Measurements from ENCODE around the gene SLC22A4. TPM values are rescaled to one million over a fixed set of nuclear protein-coding genes. Genes with fewer than 3 reads are reported as not detected.
A peak's percentile ranks its signal among the peaks of the same experiment; 100 is the strongest.

The SLC22A4 gene
- total RNA-seq, 1 donor from 2014 or later, result 1.3 TPM

DNA sequence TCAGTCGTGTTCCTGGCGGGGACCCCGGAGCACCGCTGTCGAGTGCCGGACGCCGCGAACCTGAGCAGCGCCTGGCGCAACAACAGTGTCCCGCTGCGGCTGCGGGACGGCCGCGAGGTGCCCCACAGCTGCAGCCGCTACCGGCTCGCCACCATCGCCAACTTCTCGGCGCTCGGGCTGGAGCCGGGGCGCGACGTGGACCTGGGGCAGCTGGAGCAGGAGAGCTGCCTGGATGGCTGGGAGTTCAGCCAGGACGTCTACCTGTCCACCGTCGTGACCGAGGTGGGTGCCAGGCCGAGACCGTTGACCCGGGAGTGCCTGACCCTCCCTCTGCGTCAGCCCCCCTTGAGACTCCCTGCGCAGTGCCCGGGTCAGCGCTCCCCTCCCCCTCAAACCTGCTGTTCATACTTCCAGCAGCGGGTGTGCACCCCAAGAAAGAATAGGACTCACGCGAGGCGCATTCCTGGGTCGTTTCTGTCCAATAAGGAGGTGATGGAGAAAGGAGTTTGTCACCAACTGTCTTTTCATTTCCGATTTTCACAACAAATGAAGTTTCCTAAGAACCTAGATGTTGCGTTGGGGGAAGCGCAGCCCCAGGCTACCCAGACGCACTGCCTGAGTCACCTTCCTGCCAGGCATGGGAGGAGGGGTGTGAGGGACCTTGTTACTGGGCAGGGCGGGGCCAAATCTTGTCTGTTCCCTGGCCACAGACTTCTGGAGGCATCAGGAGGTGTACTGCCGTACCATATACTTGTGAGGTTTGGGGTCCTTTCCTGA is 722 bp downstream of the SLC22A4 start:
- peaks cover 16% of the 10 kb centered on the region for H3K27me3 Mint-ChIP-seq
- peak overlapping the region; percentile 95 for H3K27ac Mint-ChIP-seq

DNA sequence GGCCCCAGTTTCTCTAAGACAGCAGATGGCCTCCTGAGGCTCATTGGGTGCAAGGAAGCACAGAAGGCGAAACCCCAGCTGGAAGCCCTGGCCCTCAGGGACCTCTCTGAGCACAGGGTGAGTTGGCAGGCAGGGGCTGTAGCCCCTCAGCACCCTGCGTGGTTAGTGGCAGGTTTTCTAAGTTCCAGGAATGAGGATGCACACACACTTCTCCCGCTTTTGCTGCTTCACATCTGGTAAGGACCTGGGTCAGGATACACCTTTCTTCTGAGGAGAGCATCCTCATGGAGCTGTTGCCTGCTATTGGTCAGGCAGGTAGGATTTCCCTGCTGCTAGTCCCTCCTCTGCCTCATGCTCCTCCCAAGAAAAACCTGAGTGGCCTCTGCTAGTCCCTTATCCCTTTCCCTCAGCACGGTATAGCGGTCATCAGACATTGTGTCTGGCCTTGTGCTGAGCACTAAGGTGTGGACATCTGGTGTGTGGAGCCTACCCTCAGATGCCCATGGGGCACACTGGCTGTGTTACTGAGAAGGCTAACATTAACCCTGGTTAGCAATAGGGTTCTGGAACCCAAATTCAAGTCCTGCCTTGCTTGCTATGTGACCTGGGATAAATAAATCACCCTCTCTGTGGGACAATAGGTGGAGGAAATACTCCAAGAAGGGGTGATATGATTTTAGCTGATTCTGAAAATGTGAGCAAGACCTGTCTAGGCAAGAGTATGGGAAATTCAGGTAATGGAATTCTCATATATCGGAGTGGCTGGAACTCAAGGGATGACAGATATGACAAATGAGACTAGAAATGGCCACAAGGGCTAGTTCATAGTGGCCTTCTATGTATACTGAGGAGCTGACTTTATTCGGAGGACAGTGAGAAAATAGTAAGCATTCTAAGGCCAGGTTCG is 1.6 kb downstream of the SLC22A4 start:
- H3K36me3 Mint-ChIP-seq, result no peaks in the 10 kb centered on the region
- DNase-seq (ENCODE audit: extremely low spot score, unreplicated experiment), result no peak
- no peak overlapping the region for H3K27ac Mint-ChIP-seq
- peak overlapping the region; percentile 87 for H3K4me3 Mint-ChIP-seq
- peaks cover 16% of the 10 kb centered on the region for H3K27me3 Mint-ChIP-seq
- no peaks in the 10 kb centered on the region for H3K9me3 Mint-ChIP-seq
- TF ChIP-seq, protein P1, sequence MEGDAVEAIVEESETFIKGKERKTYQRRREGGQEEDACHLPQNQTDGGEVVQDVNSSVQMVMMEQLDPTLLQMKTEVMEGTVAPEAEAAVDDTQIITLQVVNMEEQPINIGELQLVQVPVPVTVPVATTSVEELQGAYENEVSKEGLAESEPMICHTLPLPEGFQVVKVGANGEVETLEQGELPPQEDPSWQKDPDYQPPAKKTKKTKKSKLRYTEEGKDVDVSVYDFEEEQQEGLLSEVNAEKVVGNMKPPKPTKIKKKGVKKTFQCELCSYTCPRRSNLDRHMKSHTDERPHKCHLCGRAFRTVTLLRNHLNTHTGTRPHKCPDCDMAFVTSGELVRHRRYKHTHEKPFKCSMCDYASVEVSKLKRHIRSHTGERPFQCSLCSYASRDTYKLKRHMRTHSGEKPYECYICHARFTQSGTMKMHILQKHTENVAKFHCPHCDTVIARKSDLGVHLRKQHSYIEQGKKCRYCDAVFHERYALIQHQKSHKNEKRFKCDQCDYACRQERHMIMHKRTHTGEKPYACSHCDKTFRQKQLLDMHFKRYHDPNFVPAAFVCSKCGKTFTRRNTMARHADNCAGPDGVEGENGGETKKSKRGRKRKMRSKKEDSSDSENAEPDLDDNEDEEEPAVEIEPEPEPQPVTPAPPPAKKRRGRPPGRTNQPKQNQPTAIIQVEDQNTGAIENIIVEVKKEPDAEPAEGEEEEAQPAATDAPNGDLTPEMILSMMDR (conservative IDR thresholded peaks at IDR 0.05), result no peak
- peaks cover 21% of the 10 kb centered on the region for H3K4me1 Mint-ChIP-seq (ENCODE audit: unreplicated experiment)

More for the DNA sequence above, 722 bp downstream of the SLC22A4 start:
- Mint-ChIP-seq H3K4me1 (ENCODE audit: unreplicated experiment) (peaks cover 24% of the 10 kb centered on the region), H3K4me3 (peak overlapping the region; percentile 94), H3K36me3 (no peaks in the 10 kb centered on the region), H3K9me3 (no peaks in the 10 kb centered on the region)
- TF ChIP-seq, protein P1 (conservative IDR thresholded peaks at IDR 0.05), result no peak
- no peak for DNase-seq (ENCODE audit: extremely low spot score, unreplicated experiment)

- Mint-ChIP-seq H3K4me3 (peak overlapping the region; percentile 71), H3K36me3 (no peaks in the 10 kb centered on the region)
- no peak for DNase-seq (ENCODE audit: extremely low spot score, unreplicated experiment)
These were observed 2.3 kb downstream of the SLC22A4 start for GRCh38 chr5:132296412-132297016.

GRCh38 chr5:132297211-132297940 is 3.2 kb downstream of the SLC22A4 start:
- peaks cover 16% of the 10 kb centered on the region for H3K27me3 Mint-ChIP-seq
- H3K4me1 Mint-ChIP-seq (ENCODE audit: unreplicated experiment), result peaks cover 21% of the 10 kb centered on the region
- no peak for DNase-seq (ENCODE audit: extremely low spot score, unreplicated experiment)
- H3K4me3 Mint-ChIP-seq, result no peak overlapping the region
- no peak overlapping the region for H3K27ac Mint-ChIP-seq
- no peaks in the 10 kb centered on the region for H3K36me3 Mint-ChIP-seq
- no peaks in the 10 kb centered on the region for H3K9me3 Mint-ChIP-seq
- TF ChIP-seq, protein P1 (conservative IDR thresholded peaks at IDR 0.05), result no peak

More at GRCh38 chr5:132296412-132297016, 2.3 kb downstream of the SLC22A4 start:
- Mint-ChIP-seq H3K4me1 (ENCODE audit: unreplicated experiment) (peaks cover 21% of the 10 kb centered on the region), H3K27ac (no peak overlapping the region), H3K27me3 (peaks cover 16% of the 10 kb centered on the region), H3K9me3 (no peaks in the 10 kb centered on the region)
- TF ChIP-seq, protein P1 (conservative IDR thresholded peaks at IDR 0.05), result no peak

All from type B pancreatic cell (in vitro differentiated cells).